CD1c-positive myeloid dendritic cell (primary cell): ENCODE results near the gene DDIAS.
"Not testable (repeated sequence)": the region's sequence is repeated elsewhere in the genome, so short reads cannot be mapped to it uniquely, and the experiment has no call there.

ENCODE experiments used
- DNase-seq: peaks from one replicate; pipeline ENCODE4 v3.0.0-alpha.2; 2016; ENCODE audit errors: extremely low spot score

DDIAS gene, protein sequence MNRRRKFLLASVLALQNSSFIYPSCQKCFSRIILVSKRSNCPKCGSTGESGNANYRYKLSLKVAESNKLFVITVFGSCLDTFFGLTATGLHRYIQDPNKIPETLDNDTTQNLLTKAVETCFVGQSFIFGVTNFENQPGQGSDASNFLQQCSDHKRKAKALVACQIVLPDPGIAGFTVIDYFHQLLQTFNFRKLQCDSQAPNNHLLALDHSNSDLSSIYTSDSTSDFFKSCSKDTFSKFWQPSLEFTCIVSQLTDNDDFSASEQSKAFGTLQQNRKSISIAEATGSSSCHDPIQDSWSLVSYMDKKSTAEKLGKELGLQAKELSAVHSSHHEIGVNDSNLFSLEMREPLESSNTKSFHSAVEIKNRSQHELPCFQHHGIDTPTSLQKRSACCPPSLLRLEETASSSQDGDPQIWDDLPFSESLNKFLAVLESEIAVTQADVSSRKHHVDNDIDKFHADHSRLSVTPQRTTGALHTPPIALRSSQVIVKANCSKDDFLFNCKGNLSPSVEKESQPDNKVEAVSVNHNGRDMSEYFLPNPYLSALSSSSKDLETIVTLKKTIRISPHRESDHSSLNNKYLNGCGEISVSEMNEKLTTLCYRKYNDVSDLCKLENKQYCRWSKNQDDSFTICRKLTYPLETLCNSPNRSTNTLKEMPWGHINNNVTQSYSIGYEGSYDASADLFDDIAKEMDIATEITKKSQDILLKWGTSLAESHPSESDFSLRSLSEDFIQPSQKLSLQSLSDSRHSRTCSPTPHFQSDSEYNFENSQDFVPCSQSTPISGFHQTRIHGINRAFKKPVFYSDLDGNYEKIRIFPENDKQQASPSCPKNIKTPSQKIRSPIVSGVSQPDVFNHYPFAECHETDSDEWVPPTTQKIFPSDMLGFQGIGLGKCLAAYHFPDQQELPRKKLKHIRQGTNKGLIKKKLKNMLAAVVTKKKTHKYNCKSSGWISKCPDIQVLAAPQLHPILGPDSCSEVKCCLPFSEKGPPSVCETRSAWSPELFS

DNA sequence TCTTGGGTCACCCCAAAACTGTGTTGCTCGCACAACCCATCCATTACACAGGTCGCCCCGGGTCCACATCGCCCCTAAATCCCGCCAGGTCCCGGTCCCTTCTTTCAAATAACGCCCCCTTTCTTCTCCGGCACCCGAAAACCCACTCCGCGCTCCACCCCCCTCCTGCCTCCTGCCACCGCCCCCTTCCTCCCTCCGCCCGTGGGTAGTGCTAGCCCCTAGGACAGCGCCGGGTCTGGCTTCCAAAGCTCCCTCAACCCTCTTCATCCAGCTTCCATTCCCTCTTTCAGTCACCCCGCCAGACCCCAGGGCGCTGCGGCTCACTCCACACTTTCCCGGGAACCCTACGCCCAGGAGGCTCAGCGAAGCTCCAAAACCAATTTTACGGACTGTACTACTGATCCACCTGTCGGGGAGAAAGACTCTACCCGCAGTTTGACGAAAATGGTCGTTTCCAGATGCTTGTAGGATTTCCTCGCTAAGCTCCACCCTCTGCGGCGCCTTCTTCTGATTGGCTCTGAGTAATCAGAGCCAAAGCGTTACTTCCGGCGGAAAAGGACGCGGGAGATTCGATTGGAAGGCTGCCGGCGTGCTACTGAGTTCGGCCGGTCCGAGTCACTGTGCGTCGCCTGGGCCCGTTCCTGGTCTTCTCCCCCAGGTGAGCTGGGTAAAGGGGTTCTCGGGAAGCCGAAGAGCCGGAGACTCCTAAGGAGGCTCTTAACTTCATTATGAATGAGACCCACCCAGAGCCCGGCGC, at the start of gene DDIAS:
TSS of gene DDIAS (plus strand) at position 572 of the 757 bp plus-strand sequence. CDS start 13,003 bp downstream, outside the sequence.
- DNase-seq, result peak; percentile 98

DNA sequence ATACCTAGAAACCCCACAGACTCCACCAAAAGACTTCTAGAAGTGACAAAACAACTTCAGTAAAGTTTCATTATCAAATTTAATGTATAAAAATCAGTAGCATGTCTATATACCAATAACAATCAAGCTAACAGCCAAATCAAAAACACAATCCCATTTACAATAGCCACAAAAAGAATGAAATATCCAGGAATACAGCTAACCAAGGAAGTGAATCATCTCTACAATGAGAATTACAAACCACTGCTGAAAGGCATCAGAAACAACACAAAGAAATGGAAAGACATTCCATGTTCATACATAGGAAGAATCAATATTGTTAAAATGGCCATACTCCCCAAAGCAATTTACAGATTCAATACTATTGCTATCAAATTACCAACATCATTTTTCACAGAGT, 47.3 kb upstream of the DDIAS start:
- DNase-seq, result no peak

DNA sequence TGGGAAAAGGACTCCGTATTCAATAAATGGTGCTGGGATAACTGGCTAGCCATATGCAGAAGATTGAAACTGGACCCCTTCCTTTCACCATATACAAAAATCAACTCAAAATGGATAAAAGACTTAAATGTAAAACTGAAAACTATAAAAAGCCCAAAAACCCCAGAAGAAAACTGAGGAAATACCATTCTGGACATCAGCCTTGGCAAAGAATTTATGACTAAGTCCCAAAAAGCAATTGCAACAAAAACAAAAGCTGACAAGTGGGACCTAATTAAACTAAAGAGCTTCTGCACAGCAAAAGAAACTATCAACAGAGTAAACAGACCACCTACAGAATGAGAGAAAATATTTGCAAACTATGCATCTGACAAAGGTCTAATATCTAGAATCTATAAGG, 46.6 kb upstream of the DDIAS start:
- DNase-seq, result not testable (repeated sequence)

DNA sequence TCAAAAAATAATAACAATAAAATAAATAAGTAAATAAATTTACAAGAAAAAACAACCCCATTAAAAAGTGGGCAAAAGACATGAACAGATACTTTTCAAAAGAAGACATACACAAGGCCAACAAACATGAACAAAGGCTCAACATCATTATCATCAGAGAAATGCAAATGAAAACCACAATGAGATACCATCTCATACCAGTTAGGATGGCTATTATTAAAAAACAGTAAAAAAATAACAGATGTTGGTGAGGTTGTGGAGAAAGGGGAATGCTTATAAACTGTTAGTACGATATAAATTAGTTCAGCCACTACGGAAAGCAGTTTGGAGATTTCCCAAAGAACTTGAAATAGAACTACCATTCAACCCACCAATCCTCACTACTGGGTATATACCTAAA, 45.9 kb upstream of the DDIAS start:
- DNase-seq, result no peak

DNA sequence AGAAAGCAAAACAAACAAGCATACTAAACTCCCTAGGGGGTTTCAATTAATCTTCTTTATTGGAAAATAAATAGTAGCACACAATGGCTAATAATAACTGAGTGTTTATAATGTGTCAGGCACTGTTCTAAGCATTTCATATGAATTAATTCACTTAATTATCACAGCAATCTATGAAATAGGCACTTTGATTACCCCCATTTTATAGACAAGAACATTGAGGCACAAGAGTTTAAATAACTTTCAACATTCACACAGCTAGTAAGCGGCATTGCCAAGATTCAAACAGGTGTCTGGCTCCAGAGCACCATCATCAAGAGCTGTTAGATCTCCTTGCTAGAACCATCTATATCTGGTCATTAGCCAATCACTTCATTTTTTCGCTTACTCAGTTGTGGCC, 44.4 kb upstream of the DDIAS start:
- no peak for DNase-seq

DNA sequence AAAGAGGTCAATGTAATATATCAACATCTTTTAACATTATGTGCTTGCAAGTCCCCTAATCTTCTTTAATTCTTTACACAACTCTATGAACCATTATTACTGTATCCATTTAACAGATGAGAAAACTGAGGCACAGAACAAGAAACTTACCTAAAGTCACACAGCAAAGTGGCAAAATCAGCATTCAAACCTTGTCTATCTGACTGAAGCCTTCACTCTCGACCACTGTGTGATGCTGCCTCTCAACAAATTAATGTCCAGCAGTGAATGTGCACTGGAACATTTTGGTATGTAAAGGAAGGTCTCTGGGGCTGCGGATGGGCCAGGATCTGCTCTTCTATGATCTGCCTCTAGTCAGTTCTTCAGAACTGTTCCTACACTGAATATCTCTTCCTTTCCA, 43.4 kb upstream of the DDIAS start:
- DNase-seq, result no peak

DNA sequence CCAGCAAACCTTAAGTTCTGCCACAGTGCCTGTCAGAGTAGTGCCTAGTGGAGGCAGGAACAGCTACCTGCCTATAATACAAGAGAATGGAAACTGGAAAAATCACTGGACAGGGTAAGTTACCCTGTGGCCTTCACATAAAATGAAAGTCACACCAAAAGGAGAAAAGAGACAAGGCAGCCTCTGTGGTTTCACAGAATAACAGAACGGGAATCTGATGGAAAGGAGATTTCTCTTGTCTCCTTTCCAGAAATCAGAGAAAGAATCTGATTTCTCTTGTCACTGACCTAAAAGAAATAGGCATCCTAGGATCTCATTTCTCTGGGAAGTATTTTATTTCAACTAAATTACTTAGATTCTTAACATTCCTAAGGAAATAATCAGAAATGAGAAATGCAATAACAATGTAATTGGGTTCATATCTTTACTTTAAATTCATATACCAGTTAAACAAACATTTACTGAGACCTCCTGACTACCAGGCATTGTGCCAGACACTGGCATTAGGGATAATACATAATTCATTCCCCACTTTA, 42.9 kb upstream of the DDIAS start:
- no peak for DNase-seq

DNA sequence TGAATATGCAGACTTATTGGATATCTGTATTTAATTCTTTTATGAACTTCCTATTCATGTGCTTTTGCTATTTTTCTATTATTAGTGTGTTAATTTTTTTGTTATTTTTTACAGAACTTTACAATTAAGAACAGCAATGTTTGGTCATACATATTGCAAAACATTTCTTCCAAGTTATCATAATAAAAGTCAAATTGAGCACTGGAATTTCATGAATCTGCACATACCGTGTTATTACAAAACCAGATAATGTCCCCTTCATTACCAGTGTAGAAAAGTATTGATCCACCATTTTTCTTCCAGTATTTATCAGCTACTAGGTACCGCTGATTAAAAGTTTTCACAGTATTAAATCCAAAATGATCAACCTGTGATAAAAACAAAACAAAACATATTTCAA, 41.8 kb upstream of the DDIAS start:
- no peak for DNase-seq

DNA sequence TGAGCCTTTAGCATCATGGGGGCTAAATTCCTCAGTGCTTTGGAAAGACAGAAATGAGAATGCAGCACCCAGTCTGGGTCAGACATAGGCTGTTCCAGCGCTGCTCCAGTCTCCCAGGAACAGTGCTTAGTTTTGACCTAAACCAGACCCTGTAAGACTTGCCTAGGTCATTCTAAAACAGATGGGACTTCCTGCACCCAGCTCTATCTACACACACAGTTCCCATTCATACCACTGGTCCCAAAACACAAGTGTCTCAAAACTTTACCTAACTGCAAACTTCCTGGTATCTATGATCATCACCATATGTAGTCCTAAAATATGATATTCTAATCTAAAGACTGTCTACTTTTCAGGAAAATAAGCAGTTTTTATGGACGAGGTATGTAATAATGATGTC, 39.2 kb upstream of the DDIAS start:
- no peak for DNase-seq

DNA sequence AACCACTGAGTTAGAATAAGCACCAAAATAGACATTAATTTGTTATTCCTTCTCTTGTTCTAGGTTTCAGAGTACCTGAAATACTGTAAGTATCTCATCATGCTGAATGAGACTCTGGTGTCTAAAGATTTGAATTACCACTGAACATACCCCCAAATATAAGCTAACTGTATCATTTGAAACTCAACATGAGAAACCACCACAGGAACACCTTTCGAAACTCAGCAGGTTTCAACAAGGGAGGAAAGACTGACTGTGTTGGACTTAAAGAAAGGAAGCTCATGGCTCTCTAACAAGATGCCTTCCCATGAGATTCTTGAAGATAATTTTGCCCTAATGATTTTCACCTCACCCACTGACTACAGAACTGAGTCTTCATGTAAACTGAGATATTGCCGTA, 38.3 kb upstream of the DDIAS start:
- DNase-seq, result no peak

DNA sequence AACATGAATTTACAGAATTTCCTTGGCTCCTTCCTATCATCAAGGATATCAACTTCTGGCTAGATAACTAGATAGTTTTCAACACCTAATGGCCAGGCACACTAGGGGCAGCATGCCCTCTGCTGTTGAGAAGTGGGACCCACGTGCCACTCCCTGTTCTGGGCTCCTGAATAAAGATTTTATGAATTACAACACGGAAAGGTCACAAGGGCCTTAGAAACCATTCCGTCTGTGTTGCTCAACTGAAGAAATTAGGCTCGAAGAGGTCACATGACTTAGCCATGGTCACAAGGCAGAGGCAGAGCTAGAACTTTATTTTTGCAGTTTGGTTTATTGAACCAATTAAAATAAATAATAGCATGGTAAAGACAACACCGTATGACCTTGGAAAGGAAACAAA, 37.3 kb upstream of the DDIAS start:
- peak; percentile 75 for DNase-seq

DNA sequence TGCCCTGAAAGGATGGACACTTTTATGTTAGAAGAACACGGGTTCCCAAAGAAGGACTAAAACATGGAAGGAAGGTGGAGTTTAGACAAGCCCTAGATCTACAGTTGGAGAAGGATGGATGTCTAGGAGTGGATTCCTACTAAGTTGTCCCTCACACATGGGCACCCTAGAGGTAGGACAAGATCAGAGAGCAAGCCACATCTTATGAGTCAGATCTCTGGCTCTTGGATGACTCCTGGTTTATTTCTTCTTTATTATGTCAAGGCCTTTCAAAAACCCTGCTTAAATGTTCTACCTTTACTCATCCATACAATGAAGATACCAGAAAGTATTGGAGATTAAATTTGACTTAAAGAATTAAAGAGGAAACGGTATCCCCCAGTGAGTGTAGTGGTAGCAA, 35.7 kb upstream of the DDIAS start:
- no peak for DNase-seq

DNA sequence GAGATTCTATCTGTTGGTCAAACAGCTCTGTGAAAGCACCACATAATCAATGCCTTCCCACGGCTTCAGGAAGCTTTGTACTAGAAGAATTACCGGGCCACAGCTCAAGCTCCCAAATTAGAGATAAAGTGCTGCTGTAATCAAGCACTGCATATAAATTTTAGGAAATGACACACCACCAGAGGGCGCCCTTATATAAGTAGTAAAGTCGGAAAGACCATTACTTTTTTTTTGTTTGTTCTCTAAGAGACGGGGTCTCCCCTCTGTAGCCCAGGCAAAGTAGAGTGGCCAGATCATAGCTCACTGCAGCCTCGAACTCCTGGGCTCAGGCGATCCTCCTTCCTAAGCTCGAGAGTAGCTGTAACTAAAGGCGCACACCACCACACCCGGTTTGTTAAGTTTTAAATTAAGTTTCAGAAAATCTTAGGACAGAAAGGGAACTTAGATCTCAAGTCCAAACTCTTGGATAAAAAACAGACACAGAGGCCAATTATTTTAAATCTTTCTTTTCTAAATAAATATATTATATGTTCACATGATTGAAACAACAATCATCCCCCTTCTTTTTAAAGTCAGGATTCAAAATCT, 33.9 kb upstream of the DDIAS start:
- DNase-seq, result peak; percentile 86

DNA sequence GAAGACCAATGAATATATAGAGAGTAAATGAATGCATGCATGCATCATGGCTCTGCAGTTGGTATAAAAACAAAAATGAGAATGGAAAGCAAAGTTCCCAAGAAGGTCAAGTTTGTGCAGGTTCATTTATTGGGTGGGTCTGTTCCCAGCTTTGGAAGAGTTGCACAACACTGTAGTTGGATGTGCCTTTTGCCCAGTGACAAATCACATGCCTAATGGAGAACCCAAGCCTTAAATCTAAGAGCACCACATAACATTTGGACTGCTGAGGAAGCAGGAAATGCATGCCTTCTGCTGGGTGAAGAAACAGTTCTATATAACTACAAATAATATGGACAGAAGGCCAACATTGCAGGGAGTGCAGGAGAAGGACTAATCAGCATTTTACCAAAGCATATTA, 31.9 kb upstream of the DDIAS start:
- DNase-seq, result peak; percentile 29

DNA sequence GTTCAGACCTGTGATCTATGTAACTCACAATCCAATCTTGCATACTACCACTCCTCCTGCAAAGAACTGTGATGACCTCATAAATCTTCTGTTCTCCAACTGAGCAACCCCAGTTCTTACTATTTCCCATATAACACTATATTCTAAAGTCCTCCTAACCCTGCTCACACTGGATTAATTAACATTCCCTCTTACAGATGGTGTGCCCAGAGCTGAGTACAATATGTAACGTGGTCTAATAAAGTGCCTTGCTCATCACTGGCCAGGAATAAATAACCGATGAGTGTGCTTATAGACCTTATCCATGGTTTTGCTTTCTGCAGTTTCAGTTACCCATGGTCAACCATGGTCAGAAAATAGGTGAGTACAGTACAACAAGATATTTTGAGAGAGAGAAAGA, 29.9 kb upstream of the DDIAS start:
- no peak for DNase-seq

DNA sequence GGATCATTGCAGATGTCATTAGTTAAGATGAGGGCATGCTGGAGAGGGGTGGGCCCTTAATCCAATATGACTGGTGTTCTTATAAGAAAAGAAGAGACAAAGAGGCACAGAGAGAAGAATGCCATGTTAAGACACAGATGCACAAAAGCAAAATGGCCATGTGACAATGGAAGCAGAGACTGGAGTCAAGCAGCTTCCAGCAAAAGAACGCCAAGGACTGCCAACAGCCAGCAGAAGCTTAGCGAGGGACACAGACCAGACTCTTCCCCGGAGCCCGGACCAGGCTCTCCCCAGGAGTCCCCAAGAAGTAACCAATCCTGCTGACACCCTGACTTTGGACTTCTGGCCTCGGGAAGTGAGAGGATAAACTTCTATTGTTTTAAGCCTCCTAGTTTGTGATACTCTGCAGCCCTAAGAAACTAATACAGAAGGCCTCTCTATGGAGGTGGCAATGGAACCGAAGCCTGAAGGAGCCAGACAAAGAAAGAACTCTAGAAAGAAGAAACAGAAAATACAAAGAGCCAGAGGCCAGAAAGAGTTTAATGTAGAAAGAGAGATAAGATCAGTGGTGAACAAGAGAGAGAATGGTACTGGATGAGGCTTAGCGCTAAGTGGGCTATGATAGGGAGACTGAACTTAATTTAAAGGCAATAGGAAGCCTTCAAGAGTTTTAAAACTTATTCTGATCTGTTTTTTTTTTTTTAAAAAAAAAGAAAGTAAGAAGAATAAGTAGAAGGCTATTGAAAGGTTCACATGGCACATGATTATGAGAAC, 29.0 kb upstream of the DDIAS start:
- DNase-seq, result no peak

DNA sequence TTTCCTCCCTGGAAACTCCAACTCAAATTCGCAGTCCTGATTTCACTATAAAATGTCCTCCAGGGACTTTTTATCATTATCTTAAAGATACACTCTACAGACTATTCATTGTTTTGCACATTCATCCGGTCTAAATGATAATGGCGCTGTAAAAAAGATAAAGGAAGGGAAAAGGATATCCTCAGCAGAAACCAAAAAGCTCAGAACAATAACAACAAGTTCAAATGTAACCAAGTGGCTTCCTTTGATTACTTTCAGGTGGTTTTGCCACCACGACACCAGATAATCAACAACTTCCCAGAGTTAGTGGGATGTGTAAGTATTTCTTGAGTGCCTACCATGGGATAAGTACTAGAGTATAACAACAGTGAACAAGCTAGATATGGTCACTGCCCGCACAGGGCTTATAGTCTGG, 27.6 kb upstream of the DDIAS start:
- DNase-seq, result no peak

DNA sequence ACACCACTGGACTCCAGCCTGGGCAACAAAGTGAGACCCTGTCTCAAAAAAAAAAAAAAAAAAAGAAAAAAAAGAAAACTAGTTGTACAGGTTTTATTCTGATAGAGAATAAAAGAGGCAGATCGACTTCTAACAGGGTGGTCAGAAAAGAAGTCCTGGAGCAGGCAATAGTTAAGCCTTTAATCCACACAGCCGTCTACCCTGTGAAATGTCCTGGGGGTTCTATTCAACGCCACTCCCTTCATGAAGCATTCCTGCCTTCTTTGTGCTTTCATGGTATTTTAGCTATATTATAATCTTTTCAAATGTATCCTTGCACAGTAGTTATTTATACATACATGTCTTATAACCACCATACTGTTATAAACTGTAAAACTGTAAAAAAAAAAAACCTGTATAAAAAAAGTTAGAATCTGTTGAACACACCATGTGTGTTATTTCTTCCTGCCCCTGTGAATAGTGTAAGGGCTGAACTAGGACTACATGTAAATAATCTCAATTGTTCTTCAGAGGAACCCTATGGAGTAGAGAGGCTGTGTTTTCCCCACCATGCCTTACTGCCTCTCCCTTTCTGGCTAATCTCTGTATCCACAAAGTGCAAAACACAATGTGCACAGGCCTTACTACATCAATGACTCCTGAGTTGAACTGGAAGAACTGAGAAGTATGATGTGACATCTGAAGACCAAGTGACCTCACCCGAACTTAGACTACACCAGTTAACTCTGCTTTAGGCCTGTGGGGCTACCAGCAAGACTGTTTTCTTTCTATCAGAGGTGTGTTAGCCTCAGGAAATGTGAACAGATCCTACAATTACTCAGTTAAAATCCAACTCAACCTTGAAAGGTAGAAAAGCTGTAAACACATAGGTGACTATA, 26.7 kb upstream of the DDIAS start:
- no peak for DNase-seq

DNA sequence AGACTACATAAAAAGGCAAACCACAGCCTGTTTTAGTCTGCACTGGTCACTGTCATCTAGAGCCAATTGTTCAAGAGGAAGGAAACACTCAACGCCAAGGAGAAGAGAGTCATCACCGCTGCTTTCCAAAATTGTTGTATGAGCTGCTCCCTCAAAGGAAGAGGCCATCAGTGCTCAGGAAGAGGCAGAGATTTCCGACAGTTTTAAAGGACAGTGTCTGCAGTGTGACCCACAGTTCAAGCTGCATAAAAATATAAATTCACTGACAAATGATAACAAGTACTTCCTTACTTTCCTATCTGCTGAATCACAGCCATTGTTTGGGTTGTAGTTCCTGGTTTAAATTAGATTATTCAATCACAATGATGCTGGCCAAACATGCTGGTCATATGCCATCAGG, 17.7 kb upstream of the DDIAS start:
- no peak for DNase-seq
